ENCODE measurements around the gene TEX14.

Gene TEX14

DNA sequence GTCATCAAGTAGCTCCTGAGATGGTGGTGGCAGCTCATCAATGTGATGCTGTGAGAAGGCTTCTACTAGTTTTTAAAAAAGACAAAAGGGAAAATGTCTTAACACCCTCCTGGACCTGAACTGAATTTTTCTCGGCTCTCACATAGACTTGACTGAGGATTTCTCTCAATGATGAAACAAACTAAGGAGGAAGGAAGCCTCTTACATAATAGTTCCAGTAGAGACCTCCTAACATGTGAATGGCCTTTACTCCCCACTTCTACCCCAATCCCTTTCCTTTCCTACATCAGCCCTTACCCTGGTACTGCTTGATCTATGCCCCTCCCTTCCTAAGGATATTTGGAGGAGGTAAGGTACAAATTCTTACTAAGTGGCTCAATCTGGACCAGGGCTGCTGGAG is 122.6 kb downstream of the TEX14 start:
- TF ChIP-seq, protein P1, sequence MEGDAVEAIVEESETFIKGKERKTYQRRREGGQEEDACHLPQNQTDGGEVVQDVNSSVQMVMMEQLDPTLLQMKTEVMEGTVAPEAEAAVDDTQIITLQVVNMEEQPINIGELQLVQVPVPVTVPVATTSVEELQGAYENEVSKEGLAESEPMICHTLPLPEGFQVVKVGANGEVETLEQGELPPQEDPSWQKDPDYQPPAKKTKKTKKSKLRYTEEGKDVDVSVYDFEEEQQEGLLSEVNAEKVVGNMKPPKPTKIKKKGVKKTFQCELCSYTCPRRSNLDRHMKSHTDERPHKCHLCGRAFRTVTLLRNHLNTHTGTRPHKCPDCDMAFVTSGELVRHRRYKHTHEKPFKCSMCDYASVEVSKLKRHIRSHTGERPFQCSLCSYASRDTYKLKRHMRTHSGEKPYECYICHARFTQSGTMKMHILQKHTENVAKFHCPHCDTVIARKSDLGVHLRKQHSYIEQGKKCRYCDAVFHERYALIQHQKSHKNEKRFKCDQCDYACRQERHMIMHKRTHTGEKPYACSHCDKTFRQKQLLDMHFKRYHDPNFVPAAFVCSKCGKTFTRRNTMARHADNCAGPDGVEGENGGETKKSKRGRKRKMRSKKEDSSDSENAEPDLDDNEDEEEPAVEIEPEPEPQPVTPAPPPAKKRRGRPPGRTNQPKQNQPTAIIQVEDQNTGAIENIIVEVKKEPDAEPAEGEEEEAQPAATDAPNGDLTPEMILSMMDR (IDR thresholded peaks at IDR 0.05; ENCODE audit: extremely low read depth, missing control alignments) = no peak
- DNase-seq (ENCODE audit: low spot score) = no peak

DNA sequence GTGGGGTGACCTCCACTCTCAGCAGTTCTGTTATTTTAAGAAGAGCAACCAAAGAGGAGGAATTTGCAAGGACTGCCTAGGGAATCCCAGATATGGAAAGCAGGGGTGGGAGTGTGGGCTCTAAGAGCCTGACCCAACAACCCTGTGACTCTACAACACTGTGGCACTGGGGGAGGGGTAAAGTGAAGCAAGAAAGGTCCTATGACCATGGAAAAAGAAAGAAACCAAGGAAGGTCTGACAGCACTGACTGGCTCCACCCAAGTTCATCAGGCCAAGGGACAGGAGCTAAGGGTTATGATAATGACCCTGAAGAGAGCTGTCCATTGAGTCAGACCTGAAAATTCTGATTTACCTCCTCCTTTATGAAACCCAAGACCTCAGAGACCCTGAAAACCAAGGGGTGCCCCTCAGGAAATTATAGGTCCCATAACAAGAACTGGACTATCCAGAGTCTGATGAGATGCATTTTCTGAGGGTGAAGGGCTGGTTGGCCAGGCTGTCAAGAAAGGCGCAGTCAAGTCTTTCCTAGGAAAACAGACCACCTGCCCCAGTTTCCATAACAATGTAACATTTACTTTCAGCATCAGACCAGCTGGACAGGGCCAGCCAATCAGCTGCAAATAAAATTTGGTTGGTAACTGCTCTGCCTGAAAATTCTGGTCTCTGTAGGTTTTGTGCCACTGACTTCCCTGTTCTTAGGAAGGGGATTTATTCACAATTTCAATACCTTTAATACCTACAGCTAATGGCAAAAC is 123.6 kb downstream of the TEX14 start:
- no peak for DNase-seq (ENCODE audit: low spot score)
- TF ChIP-seq, protein P1 (IDR thresholded peaks at IDR 0.05; ENCODE audit: extremely low read depth, missing control alignments) = no peak

DNA sequence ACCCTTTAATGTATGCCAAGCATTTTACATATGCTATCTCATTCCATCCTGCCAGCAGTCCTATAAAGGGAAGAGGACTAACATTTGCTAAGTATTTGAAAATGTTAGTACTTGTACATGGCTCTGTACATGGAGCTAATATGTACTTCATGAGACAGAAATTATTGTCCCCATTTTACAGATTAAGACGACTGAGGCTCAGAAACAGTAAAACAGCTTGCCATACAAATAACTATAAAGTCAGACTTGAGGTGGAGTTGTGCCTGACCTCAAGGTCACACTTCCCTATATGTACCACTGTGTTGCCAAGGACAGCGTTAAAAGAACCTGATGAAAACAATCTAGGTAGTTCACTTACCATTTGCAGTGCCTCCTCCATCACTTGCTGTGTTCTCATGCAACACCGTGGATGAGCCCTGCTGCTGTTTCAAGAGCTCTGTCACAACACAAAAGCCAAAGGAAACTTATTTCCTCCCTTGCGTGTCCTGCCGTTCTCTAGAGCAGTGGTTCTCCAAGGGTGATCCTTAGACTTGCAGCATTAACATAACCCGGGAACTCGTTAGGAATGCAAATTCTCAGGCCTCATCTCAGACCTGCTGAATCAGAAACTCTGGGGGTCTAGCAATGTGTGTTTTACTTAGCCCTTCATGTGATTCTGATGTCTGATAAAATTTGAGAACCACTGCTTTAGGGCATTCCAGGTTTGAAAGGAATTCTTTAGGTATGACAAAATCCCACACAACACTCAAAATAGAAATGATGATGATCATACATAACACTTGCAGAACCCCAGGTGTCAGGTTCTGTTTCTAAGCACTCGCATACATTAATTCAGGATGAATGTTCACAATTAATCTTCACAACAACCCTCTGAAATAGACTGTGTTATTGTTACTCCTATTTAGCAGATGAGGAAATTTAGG is 126.2 kb downstream of the TEX14 start:
- TF ChIP-seq, protein P1 (IDR thresholded peaks at IDR 0.05; ENCODE audit: extremely low read depth, missing control alignments) = no peak
- DNase-seq (ENCODE audit: low spot score) = no peak

DNA sequence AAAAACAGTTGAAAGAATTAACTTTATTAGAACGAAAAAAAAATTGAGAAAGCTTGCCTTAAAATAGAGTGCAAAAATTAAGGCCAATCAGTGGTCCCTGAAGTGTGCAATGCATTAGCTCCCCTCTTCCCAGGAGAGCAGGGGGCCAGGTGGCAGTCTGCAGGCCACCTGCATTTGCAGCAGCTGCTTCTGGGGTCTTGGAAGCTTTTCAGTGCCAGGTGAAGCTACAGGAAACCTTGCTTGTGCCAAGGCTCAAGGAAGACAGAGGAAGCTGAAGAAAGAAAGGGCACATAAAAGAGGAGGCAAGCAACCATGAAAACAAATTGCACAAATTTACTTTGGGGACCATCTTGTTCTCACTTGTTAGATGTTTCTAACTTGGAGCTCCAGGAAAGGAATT is 126.9 kb downstream of the TEX14 start:
- TF ChIP-seq, protein P1 (IDR thresholded peaks at IDR 0.05; ENCODE audit: extremely low read depth, missing control alignments) = no peak

DNA sequence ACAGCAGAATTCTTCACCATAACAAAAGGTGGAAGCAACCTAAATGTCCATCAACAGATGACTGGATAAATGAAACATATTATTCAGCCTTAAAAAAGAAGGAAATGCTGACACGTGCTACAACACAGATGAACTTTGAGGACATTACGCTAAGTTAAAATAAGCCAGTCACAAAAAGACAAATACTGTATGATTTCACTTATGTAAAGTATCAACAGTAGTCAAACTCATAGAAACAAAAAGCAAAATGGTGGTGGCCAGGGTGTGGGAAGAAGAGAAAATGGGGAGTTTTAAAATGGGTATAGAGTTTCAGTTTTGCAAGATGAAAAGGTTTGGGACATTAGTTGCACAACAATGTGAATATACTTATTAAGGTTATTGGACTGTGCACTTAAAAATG is 127.6 kb downstream of the TEX14 start:
- no peak for DNase-seq (ENCODE audit: low spot score)
- TF ChIP-seq, protein P1 (IDR thresholded peaks at IDR 0.05; ENCODE audit: extremely low read depth, missing control alignments) = no peak

More for the DNA sequence above, 126.9 kb downstream of the TEX14 start:
- DNase-seq (ENCODE audit: low spot score) = no peak

DNA sequence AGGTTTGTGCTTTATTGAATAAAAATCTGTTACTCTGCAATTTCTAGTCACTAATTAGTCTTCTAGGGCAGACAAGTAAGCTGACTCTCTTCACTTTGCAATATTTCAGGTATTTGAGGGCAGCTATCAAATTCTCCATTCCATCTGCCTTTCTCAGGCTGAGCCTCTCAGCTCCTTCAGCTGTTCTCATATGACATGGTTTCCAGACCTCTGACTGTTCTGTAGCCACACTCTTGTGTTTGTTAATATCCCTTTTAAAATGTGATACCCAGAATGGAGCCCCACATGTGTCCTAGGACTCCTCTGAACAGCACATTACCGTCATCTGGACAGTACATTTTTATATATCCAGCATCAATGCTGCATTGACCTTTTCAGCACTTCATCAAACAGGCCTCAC is 131.3 kb downstream of the TEX14 start:
- TF ChIP-seq, protein P1 (IDR thresholded peaks at IDR 0.05; ENCODE audit: extremely low read depth, missing control alignments) = no peak
- no peak for DNase-seq (ENCODE audit: low spot score)

DNA sequence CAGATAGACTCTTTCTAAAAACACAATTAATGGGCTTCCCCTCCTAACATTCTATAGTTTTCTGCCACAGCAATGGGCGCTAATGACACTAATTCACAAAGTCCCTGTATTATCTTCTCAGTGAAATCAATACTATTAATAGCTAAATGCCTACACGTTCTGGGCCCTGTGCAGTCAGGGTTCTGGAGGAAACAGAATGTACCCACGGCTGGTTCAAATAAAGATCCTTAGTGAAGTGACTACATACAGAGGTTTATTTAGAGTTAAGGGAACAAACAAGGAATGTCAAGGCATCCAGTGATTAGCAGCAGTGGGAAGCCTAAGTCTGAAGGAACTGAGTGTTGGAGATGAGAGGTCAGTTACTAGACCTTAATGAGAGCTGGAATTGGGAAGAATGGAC is 133.9 kb downstream of the TEX14 start:
- DNase-seq (ENCODE audit: low spot score) = no peak
- TF ChIP-seq, protein P1 (IDR thresholded peaks at IDR 0.05; ENCODE audit: extremely low read depth, missing control alignments) = no peak

All from GM20000 (cell line).